Stimulated activated CD8-positive, alpha-beta memory T cell treated with anti-CD3 and anti-CD28 coated beads, Interleukin-12 subunit alpha, Interleukin-12 subunit beta, amount 100 ng/mL, for 1 hour (primary cell): Measurements from ENCODE around the gene FABP7.
"Not testable (repeated sequence)": the region's sequence is repeated elsewhere in the genome, so short reads cannot be mapped to it uniquely, and the experiment has no call there.

ENCODE experiments used
- DNase-seq: peaks from one replicate; pipeline ENCODE4 v3.0.0-alpha.2; 2020; ENCODE audit warnings: low read depth

The FABP7 gene

DNA sequence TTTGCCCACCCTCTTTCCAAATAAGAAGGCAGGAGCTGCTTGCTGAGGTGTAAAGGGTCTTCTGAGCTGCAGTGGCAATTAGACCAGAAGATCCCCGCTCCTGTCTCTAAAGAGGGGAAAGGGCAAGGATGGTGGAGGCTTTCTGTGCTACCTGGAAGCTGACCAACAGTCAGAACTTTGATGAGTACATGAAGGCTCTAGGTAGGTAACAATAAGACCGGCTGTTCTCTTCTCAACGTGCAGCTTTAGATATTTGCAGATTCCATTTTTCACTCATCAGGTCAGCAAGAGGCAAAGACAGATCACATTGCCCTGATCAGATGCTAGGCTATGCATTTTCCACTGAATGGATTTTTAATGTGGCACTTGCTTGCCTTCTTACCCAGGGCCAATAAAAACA, at the start of gene FABP7:
FABP7 (plus strand) TSS at position 50 of the 400 bp plus-strand sequence; CDS start at position 129, 79 bp downstream.
- no peak for DNase-seq

DNA sequence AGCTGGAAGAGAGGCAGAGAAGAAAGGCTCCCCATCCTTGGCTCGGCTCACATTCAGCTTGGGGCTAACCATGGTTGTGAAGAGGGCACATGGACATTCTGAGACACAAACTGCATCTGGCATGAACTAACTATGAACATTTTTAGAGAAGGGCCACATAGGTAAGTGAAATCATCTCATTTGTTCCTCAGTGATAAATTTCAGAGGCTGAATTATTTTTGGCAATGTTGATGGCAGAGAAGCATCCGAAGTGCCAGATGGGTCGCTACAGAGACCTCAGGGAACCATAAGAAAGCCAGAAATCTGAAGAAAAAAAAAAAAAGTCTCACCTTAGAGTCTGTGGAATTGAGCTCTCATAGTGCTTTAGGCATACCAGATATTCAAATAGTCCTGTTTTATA, 49.2 kb upstream of the FABP7 start:
- no peak for DNase-seq

DNA sequence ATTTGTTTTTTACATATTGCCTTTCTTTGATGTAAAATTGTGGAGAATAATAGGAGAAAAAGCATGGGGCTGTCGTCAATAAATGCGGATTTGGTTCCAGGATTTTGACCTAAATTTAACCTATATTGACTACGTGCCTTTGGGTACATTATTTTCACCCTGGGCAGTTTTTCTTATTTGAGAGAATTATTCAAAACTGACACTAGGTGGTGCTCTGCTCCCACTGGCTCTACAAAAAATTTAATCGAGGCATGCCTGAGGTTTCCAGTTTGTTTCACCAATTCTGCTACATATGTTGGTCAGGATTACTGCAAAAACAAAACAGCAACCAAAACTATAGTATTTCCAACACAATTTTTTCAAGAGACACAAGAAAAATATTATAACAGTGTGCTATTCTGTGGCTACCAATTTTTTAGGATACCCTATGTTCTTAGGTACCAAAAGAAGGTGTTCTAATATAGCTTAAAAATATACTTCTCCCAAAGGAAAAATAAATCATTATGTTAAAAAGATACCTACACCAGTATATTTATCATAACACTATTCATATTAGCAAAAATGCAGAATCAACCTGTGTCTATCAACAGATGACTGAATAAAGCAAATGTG, 48.6 kb upstream of the FABP7 start:
- DNase-seq = no peak

DNA sequence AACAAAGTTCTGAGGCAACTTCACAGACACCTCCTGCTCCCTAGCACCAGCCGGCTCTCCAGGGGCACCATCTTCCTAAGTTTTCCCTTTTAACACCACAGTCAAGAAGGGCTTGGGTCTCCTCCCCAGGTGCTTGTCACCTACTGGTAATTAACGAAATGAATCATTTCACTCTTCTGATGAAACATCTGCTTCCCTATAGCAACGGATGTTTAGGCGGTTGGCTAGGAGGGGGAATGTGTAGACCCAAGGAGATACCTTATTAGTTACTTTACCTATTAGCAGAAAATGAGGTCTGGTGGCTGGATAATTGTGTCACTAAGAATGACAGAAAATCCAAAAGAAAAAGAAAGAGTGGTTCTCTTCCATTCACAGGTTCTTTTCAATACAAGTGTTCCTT, 46.3 kb upstream of the FABP7 start:
- no peak for DNase-seq

DNA sequence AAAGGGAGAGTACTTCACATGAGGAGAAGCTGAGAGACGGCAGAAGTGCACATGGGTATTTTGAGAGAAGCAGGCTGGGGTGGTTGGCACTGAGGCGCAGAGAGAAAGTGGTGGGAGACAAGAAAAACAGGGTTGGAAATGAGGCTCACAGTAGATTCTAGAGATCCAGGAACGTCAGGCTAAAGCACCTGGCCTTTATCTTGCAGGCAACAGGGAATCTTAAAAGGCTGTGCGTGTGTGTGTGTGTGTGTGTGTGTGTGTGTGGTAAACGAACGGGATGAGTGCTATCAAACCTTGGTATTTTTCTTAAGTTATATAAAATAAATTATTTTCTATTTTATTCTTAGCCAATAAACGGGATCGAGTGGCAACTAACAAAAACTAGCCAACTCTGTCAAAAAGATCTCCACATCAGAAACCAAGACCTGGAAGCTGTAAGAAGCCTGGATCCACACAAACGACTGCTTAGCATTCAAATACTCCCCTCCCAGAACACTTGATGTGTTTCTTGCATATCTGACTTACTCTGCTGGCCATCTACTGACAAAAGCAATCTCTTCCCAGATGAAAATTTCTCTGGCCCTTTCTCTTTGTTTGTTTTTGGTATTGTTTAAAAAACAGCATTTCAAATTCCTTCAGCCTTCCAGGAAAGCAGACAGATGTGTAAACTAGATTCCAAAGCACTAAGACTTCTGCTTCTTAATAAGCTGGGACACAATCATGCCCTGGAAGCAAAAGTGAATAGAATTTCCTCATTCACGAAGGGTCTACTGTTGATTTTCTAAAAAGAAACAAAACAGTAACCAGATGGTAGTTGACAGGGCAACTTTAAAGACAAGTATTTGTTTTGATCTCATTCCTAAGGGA, 44.8 kb upstream of the FABP7 start:
- no peak for DNase-seq

DNA sequence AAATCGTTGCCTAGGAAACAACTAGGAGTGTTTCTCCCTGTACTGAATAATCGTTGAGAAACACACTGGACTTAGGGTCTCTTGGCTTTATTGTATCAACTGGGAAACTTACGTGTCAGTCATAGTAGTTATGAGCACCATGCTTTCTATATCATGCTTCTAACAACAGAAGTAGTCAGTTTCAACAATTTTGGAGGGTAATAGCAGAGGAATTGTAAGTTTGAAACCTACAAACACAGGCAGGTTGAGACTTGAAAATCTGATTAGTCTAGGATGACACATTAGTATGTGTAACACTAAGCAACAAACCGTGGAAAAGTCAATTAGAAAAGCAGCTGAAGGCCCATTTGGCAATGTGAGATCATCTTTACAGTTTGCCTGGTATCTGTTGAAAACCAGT, 43.9 kb upstream of the FABP7 start:
- no peak for DNase-seq

DNA sequence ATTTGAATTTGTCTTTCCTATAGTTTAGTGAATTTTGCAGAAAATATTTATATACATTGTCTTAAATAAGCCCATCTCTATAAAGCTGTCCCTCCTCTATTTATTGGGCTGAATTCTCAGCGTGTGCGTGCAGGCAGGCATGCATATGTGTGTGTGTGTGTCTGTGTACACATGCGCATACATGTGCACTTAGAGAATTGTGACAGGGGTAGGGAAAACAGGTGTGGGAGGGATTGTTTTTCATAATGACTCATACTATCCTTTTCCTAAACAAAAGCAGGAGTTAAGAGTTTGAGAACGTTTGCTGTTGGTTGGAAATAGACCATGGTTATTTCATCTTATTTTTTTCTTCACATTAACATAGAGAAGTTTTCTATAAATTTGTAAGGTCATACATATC, 43.4 kb upstream of the FABP7 start:
- DNase-seq = no peak

DNA sequence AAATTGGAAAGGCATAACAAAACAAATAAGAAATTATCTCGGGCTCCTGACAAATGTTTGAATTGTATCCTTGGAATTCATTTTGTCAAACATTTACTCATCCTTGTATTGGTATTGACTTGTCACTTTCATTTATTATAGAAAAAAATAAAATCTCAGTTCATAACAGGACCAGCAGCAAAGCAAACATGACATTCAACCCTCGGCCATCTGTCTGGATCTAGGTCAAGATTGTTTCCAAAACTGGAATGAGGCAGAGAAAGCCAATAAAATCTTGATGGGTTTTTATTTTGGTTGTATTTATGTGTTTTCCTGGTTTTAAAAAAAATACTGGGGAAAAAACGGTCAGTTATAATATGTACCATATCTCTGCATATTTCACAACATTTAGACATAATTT, 42.9 kb upstream of the FABP7 start:
- DNase-seq = no peak

DNA sequence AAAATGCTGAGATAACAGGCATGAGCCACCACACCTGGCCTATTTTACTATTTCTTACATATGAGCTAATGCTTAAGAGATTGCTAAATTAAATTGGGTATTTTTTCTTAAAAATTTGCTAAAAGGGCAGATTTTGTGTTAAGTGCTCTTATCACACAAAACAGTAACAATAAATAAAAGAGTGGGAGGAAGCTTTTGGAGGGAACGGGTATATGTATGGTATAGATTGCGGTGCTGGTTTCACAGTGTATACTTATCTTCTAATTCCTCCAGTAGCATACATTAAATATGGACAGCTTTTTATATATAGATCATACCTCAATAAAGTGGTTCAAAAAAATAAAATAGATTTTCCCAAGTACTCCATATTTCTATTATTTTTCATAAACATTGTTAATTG, 39.4 kb upstream of the FABP7 start:
- DNase-seq = no peak

DNA sequence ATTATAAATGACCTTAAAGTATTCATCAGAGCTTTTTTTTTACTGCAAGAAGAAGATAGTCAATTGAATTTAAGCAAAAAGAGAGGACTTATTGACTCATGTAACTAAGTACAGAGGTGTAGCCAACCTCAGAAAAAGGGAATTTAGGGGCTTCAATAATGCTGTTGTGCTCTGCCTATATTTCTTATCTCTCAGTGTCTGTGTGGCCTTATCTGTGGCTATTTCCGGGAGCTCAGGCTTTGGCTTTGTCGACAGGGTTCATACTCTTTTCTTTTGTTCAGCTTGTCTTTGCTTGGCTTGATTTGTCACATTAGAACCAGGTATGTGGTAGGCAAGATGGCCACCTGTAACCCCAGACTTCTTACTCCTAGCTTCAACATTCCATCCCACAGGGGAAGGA, 38.6 kb upstream of the FABP7 start:
- no peak for DNase-seq

DNA sequence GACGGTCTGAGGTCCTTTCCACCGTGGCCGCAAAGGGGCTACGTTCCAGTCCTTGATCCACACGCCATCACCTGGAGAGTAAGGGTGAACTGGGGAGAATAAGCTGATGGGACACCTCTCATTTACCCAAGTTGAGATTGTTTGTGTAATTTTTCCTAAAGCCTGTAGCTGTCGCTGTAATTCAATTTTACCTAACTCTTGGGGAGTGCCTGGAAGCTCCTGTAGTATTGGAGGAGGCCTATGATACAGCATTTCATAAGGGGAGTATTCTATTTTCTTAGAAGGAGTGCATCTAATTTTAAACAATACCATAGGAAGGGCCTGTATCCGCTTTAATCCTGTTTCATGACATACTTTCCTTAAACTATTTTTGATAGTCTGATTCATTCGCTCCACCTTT, 35.3 kb upstream of the FABP7 start:
- DNase-seq = not testable (repeated sequence)

DNA sequence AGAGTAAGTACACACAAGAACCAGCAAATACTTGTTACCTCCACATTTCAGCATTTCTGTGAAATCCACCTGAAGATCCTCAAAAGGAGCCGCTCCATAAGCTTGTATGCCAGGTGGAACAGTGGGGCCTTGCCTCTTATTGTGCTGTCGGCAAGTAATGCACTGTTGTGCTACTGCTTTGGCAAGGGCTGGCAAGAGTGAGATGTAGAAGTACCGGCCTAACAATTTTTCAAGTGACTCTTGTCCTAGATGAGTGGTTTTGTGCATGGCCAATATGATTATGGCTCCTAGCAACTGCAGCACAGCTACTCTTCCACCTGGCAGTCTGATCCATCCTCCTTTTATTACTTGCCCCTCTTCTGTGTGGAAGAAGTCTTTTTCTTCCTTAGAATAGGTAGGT, 34.7 kb upstream of the FABP7 start:
- DNase-seq = not testable (repeated sequence)

DNA sequence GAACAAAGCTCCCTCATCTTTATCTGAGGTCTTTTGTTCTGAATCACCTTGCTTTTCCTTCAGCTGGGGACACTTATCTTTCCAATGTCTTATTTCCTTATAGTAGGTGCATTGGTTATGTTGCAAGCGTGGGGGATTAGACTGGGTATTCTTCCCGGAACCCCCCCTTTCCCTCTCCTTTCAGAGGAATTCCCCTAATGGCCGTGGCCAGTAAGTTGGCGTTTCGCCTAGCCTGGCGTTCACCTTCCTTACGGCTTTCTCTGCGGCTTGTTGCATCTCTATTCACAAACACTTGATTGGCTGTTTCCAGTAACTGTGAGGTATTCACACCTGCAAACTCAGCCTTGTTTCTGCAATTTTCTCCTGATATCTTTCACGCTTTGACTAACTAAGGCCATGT, 32.8 kb upstream of the FABP7 start:
- no peak for DNase-seq

DNA sequence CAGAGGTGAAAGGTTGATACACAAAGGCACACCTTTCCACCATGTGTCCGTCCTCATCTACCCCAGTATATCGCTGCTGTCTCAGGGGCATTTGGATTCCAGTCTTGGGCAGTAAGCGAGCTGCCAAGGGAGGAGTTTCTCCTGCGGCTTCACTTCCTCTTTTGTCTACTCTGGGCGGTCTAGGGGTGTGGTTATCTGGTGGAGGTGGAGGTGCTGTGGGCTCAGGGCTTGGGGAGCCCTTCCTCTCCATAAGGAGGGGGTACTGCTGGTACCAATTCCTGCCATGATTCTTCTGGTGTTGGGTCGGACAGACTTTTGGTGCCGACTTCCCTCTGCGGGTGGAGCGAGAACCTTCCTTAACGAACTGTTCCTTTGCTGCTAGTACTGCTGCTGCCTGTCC, 31.9 kb upstream of the FABP7 start:
- no peak for DNase-seq

DNA sequence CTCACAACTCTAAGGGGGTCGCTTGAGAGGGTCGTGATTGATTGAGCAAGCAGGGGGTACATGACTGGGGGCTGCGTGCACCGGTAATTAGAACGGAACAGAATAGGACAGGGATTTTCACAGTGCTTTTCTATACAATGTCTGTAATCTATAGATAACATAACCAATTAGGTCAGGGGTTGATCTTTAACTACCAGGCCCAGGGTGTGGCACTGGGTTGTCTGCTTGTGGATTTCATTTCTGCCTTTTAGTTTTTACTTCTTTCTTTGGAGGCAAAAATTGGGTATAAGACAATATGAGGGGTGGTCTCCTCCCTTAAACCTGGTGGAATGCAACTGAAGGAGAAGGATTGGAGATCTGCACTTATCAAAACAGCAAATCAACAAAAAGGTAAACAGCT, 30.6 kb upstream of the FABP7 start:
- DNase-seq = not testable (repeated sequence)

DNA sequence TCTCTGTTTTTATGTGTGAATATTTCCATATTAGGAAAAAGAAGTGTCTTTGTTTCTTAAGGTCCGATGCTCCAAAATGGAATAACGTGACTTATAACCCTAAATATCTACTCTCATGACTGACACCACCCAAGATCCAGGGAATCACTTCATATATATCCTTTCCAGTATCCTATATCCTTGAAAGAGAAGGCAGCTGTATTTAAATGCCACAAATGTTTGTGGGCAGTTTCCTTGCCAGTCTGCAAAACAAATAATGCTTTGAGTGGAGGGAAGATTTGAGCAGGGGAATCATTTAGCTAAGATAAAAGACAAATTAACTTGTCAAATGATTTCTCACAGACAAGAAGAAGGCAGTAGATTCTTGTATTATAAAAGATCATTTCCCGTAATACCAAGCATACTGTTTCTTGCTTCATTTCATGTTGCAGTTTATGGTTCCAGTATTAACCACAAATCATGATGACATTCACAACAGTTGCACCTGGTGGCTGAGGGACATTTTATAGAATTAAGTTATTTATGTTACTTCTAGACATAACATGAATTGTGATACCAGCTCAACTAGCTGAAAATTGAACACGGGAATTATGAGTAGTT, 30.0 kb upstream of the FABP7 start:
- DNase-seq = no peak

DNA sequence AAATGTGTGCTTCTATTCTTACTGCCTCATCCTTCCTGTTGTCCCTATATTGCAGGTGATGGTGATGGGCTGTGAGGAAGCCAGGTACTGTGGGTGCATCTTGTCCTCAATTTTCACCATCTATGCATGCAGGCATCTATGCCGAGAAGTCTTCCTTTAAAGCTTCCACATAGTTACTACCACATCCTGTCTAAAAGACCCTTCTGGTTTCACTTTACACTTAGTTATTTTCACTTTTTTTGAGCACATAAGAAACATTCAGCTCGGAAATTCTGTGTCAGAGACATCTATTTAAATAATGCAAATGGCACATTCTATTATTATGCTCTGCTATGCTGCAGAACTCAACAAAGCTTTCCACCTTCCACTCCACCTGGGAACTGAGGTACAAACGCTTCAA, 28.2 kb upstream of the FABP7 start:
- DNase-seq = no peak

DNA sequence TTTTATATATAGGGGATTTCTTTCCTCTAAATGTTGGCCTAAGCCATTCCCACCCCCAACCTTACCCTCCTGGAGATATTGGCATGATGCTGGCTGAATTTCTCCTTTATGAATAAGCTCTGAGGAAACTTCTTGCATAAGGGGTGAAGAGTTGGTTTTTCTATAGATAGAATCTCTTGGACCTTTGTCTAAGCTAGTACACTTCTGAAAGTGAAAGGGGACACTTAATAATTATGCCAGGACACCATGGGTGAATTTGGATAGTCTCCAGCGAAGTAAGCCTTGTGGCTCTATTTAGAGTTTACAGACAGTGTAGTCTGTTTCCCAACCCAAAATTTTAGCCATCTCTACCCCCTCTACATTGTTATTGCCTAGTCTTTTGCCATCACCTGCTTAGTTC, 27.1 kb upstream of the FABP7 start:
- no peak for DNase-seq

DNA sequence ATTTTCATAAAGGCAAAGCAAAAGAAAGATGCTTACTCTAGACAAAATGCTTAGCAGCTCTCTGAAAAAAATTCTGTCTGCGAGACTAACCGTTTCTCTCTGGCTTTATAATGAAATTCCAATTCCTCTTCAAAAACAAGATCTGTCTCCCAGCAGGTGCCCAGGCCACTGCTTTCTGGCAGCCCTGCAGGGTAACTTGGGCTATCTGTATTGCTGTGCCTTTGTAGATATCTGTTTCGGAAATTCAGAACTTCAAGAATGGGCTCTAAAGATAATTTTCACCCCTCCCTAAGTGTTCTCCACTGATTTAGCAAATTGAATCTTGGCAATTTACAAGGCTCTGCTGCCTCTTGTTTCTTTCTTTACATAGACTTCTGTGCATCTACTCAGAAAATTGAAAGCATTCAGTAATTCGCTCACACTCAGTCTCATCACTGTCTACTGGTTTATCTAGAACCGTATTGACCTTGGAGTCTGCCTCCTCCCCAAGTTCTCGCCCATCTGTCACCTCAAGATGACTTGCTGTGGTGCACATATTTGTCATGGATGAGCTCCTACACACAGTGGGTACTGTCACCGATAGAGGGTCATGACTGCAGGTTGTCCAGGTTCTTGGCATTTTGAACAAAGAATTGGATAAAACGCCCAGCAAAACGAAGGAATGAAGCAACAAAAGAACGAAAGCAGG, 26.4 kb upstream of the FABP7 start:
- DNase-seq = no peak

DNA sequence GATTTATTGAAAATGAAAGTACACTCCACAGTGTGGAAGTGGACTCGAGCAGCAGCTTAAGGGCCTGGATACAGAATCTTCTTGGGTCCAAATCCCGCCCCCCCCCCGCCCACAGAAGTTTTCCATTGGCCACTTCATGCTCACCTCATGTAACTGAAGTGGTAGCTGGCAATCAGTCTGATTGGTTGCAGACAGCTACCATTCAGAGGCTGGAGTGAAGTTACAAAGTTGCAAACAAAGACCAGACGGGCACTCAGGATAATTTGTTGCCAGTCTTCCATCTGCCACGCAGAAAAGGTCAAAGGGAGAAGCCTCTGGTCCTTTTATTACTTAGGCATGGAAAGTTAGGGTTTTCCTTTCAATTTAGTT, 25.8 kb upstream of the FABP7 start:
- no peak for DNase-seq

DNA sequence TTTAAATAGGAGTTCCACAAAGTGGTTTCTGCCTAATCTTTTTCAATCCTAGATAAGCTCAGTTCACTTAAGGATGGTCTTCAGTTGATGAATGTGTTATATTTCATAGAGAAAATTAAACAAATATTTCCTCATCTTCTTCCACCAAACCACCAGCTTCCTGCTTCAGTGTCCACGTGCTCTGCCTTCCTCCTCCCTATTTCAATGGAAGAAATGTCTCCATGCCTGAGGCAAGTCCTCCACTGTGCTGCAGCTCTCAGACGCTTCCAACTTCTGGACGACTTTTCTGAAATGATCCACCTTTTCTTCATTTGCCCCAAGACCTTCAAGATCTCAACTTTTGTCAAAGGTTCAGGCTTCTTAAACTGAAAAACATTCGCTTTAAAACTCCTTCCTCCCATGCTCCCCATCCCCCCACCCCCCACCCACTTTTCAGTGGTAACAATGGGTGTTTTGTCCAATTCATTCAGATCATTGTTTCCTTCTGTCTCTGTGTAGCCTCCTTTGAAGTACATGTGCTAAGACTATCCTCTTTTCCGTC, 25.3 kb upstream of the FABP7 start:
- no peak for DNase-seq

DNA sequence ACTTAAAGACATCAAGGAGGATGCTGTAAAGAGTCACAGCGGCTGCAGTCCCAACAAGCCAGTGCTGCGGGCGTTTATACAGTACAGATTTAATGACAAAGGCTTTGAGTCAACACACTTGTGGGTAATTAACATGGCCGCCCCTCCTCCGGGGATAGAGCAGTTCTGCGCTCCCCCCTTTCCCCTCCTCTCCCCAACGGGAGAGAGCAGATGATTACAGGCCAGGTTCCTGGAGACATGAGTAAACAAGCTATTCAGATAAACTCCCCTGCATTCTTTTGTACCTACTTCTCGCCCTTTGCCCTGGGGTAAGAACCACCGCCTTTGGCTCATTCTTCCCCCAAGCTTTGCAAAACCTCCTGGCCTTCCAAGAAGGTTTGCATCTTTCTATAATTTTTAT, 23.6 kb upstream of the FABP7 start:
- DNase-seq = no peak

DNA sequence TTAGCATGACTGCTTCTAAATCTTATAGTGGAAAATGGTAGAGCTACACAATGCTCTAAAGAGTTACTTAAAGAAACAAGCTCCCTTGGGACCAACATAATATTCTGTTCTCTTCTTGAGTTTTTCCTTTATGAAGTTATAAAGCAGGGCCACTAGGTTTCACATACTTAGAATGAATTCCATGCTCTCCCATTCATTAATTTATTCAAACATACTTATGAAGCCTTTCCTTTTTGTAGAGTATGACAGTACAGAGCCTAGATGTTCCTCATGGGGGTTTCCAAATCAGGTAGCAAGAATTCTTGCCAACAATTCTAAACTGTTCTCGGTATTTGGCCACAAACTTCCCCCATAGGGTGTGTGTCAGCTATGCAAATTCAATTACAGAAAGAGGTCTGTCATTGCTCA, 20.6 kb upstream of the FABP7 start:
- DNase-seq = no peak
